Motor neuron (in vitro differentiated cells): ENCODE data around the gene CAPNS2. TPM values are rescaled to one million over a fixed set of nuclear protein-coding genes. Genes with fewer than 3 reads are reported as not detected.

Source experiments
- ATAC-seq, 8 experiments: fragments of 200-7000 bp; cut with Tn5 transposase; replicated peaks in 6 of 8; 2 replicates each; pipeline ENCODE4 v1.8.0; 2021; ENCODE audit warnings: mild to moderate bottlenecking in 8 of 8, moderate library complexity in 8 of 8
- H3K27ac ChIP-seq, 2 donors: fragments of 250-450 bp; sonication (Bioruptor Pico); 2 replicates each; pipeline ENCODE4 v1.9.0; 2021; ENCODE audit warnings: antibody characterized with exemption in 2 of 2, mild to moderate bottlenecking in 2 of 2, moderate library complexity in 1 of 2
- H3K4me1 ChIP-seq, 2 donors: fragments of 250-450 bp; sonication (Bioruptor Pico); replicated peaks in 1 of 2; 2 replicates each; pipeline ENCODE4 v1.6.1; 2021; ENCODE audit warnings: antibody characterized with exemption in 2 of 2, mild to moderate bottlenecking in 2 of 2, moderate library complexity in 1 of 2
- H3K4me3 ChIP-seq, 5 donors: fragments of 250-450 bp; sonication (Bioruptor Pico); 2 replicates each; pipeline ENCODE4 v1.9.0; 2021; ENCODE audit warnings: antibody characterized with exemption in 5 of 5, mild to moderate bottlenecking in 5 of 5, moderate library complexity in 4 of 5
- WGBS, 10 experiments: fragments of 450-650 bp; shearing (Covaris generic); methylation state at CpG; one replicate each; pipeline ENCODE4 v1.0.0; 2022; 5-methylcytosine and 5-hydroxymethylcytosine counted together
- in situ Hi-C, 9 experiments: fragments of 400-800 bp; cut with MboI; loops; one replicate each; pipeline ENCODE4 v1.15.0; 2021; ENCODE audit warnings: low sequenced_read_pairs in 9 of 9, low pct_unique_long_range_greater_than_20kb in 2 of 9; ENCODE audit not compliant: unreplicated experiment in 9 of 9
- total RNA-seq, 8 experiments: library from RNA; unstranded; fragments of 300-600 nt; gene quantifications; 2 replicates each; pipeline versions ENCODE4 v1.2.3 to v1.2.4, GENCODE V29; 2022

Gene CAPNS2
- total RNA-seq, 8 experiments from 2014 or later: 0.41 to 2.5 (median 0.66) TPM; not detected in 5

DNA sequence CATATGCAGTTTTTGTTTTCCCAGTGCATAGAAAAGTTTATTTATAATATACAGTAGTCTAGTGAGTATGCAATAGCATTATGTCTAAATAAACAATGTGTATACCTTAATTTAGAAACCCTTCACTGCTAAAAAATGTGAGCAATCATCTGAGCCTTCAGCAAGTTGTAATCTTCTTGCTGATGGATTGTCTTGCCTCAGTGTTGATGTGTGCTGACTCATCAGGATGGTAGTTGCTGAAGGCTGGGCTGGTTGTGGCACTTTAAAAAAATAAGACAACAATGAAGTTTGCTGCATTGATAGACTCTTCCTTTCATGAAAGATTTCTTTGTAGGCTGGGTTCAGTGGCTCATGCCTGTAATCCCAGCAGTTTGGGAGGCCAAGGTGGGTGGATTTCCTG lies 13.9 kb upstream of the CAPNS2 start:
- no peak overlapping the region for H3K27ac ChIP-seq
- in situ Hi-C loops: loop anchor here in 1 of 9 experiments (25.0 kb wide), 1 partner anchor 90 kb away; no protein-coding TSS in a partner anchor
- ATAC-seq: peak in 4 of 8 experiments; percentile 19 to 100 (median 55)

DNA sequence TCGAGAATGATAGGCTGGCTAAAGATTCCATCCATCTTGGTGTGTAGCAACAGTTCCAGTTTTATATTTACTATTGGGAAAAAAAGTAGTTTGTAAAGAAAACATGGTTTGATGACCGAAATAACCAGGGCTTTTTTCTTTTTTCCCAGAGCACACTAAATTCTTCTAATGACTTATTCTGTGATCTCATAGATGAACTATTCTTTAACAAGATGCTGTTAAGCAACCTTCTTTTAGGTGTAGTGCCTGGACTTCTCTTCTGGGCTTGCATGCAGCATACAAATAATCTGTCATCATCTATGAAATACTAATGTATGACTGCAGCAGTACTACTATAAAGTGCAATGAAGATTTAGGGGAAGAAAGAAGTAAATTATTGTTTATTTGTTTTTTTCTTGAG lies 11.0 kb upstream of the CAPNS2 start:
- WGBS, 10 experiments: 0 to 92% (median 81%) methylated on average over 1 to 2 of the region's 2 CpGs; no CpG with 5 or more reads in 2 of the 10 experiments
- no peak for ATAC-seq
- no peaks in the 10 kb centered on the region for H3K4me1 ChIP-seq
- no peak overlapping the region for H3K4me3 ChIP-seq
- in situ Hi-C loops: loop anchor here in 1 of 9 experiments (25.0 kb wide), 1 partner anchor 93 kb away; no protein-coding TSS in a partner anchor
- no peak overlapping the region for H3K27ac ChIP-seq

More for the DNA sequence above, 13.9 kb upstream of the CAPNS2 start:
- no peaks in the 10 kb centered on the region for H3K4me1 ChIP-seq
- no peak overlapping the region for H3K4me3 ChIP-seq

DNA sequence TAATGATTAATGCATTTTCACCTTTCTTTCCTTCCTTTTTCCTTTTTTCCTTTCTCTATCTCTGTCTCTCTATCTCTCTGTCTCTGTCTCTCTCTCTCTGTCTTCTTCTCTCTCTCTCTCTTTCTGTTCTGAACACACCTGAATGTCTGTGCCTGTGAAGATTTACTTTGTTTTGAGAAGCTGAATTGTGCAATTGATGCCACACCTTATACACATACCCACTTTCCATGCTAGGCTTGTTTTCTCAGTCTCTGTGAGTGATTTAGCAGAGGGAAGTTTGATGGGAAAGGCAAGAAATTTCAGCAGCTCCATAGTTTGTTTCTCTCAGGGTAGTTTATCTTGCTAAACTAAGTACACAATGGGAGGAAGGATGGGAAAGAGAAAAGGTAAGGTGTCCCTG lies 9.3 kb upstream of the CAPNS2 start:
- H3K4me3 ChIP-seq: no peak overlapping the region
- in situ Hi-C loops: loop anchor here in 1 of 9 experiments (25.0 kb wide), 1 partner anchor 95 kb away; no protein-coding TSS in a partner anchor
- H3K27ac ChIP-seq: no peak overlapping the region
- no peak for ATAC-seq
- H3K4me1 ChIP-seq: no peaks in the 10 kb centered on the region

DNA sequence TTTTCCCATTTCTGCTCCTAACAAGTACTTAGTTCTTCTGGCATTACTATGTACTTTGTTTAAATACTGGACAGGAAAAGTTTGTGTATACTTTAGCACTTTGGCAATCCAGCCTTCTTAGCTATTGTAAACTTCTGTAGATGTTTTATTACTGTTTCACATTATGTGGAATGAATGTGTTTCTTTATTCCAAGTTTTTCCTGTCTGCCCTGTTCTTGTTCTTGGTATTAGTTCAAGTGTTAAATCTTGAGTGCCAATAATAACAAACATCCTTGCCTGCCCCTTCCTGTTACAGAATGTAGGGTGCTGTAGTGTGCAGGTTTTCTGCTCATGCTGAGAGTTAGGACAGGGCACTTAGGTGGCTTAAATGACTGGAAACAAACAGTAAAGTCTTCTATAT lies 7.3 kb upstream of the CAPNS2 start:
- Histone ChIP-seq H3K27ac (no peak overlapping the region), H3K4me1 (no peaks in the 10 kb centered on the region), H3K4me3 (no peak overlapping the region)
- no peak for ATAC-seq
- in situ Hi-C loops: loop anchor here in 1 of 9 experiments (25.0 kb wide), 1 partner anchor 97 kb away; no protein-coding TSS in a partner anchor

DNA sequence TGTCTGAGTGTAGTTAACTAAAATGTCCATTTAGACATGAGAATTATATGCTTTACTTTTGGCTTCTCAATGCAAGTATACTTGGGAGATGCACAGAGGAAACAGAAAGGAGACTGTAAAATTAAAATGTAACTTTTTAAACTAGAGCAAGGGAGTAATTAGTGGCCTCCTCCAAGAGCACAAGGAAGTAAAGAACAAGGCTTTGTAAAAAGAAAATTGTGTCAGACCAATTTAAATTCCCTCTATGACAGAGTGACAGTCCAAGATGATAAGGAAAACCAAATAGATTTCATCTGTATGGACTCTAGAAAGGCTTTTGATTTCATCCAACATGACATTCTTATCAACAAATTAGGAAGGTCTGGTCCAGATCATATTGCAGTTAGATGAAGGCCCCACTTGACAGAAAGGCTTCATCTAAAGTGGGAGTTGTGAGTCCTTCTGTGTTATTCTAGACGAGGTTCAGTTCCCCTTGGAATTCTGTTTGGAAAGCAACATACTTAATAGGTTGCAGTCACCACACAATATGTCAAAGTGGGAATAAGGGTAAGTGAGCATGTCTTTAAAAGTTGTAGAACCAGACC lies 6.5 kb upstream of the CAPNS2 start:
- in situ Hi-C loops: loop anchor here in 1 of 9 experiments (25.0 kb wide), 1 partner anchor 98 kb away; no protein-coding TSS in a partner anchor
- ATAC-seq: no peak
- no peaks in the 10 kb centered on the region for H3K4me1 ChIP-seq
- H3K4me3 ChIP-seq: no peak overlapping the region
- H3K27ac ChIP-seq: no peak overlapping the region
- 57 to 100% (median 80%) methylated on average over 1 of the region's 1 CpG; no CpG with 5 or more reads in 1 of the 10 experiments for WGBS, 10 experiments

DNA sequence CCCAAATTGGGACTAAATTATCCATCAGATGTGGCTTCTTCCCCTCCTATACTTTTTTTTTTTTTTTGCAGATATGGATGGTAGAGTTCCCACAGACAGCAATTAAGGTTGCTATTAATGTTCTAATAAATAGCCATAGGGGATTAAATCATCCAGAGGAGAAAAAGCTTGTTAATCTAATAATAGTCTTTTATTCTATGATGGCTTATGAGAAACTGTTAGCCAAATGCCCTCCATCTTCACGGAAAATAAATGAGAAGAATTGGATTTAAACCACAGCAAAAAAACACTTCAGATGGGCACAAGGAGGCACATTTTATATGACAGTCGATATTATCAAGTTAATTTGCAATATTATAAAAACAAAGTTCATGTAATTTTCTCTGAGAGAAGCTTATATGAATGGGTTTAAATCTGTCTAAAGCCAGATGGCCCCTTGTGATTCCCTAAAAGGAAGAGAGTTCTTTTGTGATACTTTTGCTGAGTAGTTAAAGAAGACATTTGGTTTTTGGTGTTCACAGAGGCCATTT lies 5.1 kb upstream of the CAPNS2 start:
- H3K4me1 ChIP-seq: no peaks in the 10 kb centered on the region
- no peak overlapping the region for H3K4me3 ChIP-seq
- WGBS, 10 experiments: 50 to 100% (median 75%) methylated on average over 1 to 2 of the region's 2 CpGs; no CpG with 5 or more reads in 2 of the 10 experiments
- no peak overlapping the region for H3K27ac ChIP-seq
- in situ Hi-C loops: loop anchor here in 1 of 9 experiments (25.0 kb wide), 1 partner anchor 99 kb away; no protein-coding TSS in a partner anchor
- no peak for ATAC-seq

DNA sequence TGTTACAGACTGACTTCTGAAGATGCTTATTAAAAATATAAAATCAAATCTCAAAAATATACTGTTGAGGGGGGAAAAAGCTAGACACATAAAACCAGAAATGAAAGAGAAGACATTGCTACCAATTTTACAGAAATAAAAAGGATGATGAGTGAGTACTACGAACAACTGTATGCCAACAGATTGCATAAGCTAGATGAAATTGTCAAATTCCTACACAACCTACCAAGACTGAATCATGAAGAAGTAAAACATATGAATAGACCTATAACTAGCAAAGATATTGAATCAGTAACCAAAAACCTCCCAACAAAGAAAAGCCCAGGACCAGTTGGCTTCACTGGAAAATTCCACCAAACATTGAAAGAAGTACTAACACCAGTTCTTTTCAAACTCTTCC lies 3.5 kb upstream of the CAPNS2 start:
- Histone ChIP-seq H3K27ac (no peak overlapping the region), H3K4me3 (no peak overlapping the region), H3K4me1 (no peaks in the 10 kb centered on the region)
- in situ Hi-C loops: loop anchor here in 1 of 9 experiments (25.0 kb wide), 1 partner anchor 101 kb away; no protein-coding TSS in a partner anchor
- no peak for ATAC-seq
- 75 to 100% (median 100%) methylated on average over 1 of the region's 1 CpG; no CpG with 5 or more reads in 1 of the 10 experiments for WGBS, 10 experiments

DNA sequence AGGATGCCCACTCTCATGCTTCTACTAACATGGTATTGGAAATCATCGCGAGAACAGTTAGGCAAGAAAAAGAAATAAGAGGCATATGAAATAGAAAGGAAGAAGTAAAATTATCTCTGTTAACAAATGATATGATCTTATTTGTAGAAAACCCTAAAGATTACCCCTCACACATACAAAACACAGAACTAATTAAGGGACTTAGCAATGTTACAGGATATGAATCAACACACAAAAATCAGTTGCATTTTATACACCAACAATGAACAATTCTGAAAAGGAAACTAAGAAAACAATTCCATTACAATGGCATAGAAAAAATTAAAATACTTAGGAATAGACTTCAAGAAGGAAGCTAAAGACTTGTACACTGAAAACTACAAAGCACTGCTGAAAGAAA lies 2.7 kb upstream of the CAPNS2 start:
- H3K27ac ChIP-seq: no peak overlapping the region
- WGBS, 10 experiments: 89 to 100% (median 100%) methylated on average over 2 of the region's 2 CpGs; no CpG with 5 or more reads in 2 of the 10 experiments
- no peak for ATAC-seq
- H3K4me1 ChIP-seq: no peaks in the 10 kb centered on the region
- no peak overlapping the region for H3K4me3 ChIP-seq
- in situ Hi-C loops: loop anchor here in 1 of 9 experiments (25.0 kb wide), 1 partner anchor 101 kb away; no protein-coding TSS in a partner anchor

DNA sequence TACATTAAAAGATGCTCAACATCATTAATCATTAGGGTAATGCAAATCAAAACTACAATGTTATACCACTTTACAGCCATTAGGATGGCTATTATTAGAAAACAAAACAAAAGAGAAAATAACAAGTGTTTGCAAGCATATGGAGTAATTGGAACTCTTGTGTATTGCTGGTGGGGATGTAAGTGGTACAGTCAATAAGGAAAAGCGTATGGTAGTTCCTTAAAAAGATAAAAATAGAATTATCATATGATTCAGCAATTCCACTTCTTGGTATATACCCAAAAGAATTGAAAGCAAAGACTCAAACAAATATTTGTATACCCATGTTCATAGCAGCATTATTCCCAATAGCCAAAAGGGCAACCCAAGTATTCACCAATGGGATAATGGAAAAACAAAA lies 1.4 kb upstream of the CAPNS2 start:
- 75 to 100% (median 100%) methylated on average over 1 of the region's 1 CpG; no CpG with 5 or more reads in 2 of the 10 experiments for WGBS, 10 experiments
- no peak overlapping the region for H3K27ac ChIP-seq
- in situ Hi-C loops: loop anchor here in 1 of 9 experiments (25.0 kb wide), 1 partner anchor 103 kb away; no protein-coding TSS in a partner anchor
- no peak overlapping the region for H3K4me3 ChIP-seq
- ATAC-seq: no peak
- no peaks in the 10 kb centered on the region for H3K4me1 ChIP-seq

DNA sequence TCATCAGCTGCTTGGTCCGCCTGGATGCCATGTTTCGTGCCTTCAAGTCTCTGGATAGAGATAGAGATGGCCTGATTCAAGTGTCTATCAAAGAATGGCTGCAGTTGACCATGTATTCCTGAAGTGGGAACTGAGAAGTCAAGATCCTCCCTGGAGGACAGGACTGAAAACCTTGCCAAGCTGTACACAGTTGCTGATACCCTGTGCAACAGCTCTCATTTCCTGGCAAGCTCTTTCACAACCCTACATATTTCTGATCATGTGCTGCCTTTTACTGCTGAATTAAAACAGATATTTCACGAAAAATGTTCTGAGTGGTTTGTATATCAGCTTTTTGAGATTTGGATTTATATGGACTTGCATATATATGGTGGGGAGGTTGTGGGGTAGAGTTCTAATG lies 898 bp downstream of the CAPNS2 start:
- no peak overlapping the region for H3K27ac ChIP-seq
- WGBS, 10 experiments: 0 to 93% (median 73%) methylated on average over 1 to 3 of the region's 3 CpGs; no CpG with 5 or more reads in 1 of the 10 experiments
- no peak overlapping the region for H3K4me3 ChIP-seq
- no peaks in the 10 kb centered on the region for H3K4me1 ChIP-seq
- ATAC-seq: peak in 1 of 8 experiments; percentile 75
- in situ Hi-C loops: loop anchor here in 1 of 9 experiments (25.0 kb wide), 1 partner anchor 105 kb away; no protein-coding TSS in a partner anchor

DNA sequence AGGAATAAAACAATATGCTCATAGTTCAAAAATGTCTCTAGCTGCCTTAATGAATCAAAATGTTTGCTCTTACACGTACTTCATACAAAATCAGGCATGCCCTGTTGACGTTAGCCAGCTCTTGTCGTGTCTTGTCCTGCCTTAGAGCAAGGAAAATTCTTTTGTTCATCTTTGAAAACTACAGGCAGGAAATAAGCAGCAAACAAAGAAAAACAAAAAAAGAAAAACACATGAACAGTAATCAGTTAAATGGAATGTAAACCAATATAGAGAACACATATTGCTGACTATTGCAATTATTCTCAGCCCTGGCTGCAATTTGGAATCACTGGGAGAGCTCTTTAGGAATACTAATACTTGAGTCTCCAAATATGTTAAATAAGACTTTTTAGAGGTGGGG lies 1.7 kb downstream of the CAPNS2 start:
- ATAC-seq: peak in 1 of 8 experiments; percentile 41
- Histone ChIP-seq H3K27ac (no peak overlapping the region), H3K4me1 (no peaks in the 10 kb centered on the region), H3K4me3 (no peak overlapping the region)
- WGBS, 10 experiments: 8 to 95% (median 81%) methylated on average over 2 to 3 of the region's 3 CpGs; no CpG with 5 or more reads in 1 of the 10 experiments
- in situ Hi-C loops: loop anchor here in 1 of 9 experiments (25.0 kb wide), 1 partner anchor 106 kb away; no protein-coding TSS in a partner anchor

GRCh38 chr16:55569025-55569424 lies 2.5 kb downstream of the CAPNS2 start:
- H3K27ac ChIP-seq: no peak overlapping the region
- 0 to 88% (median 36%) methylated on average over 1 of the region's 1 CpG; no CpG with 5 or more reads in 5 of the 10 experiments for WGBS, 10 experiments
- no peak for ATAC-seq
- H3K4me3 ChIP-seq: no peak overlapping the region
- in situ Hi-C loops: loop anchor here in 1 of 9 experiments (25.0 kb wide), 1 partner anchor 107 kb away; no protein-coding TSS in a partner anchor
- no peaks in the 10 kb centered on the region for H3K4me1 ChIP-seq

GRCh38 chr16:55570159-55570558 lies 3.7 kb downstream of the CAPNS2 start:
- Histone ChIP-seq H3K4me1 (no peaks in the 10 kb centered on the region), H3K27ac (no peak overlapping the region), H3K4me3 (no peak overlapping the region)
- WGBS, 10 experiments: 50 to 100% (median 86%) methylated on average over 1 to 5 of the region's 5 CpGs; no CpG with 5 or more reads in 1 of the 10 experiments
- in situ Hi-C loops: loop anchor here in 1 of 9 experiments (25.0 kb wide), 1 partner anchor 108 kb away; no protein-coding TSS in a partner anchor
- no peak for ATAC-seq
